Body of pancreas (tissue), 4 donors: Measurements from ENCODE around the gene OR10K2.
"Not testable (repeated sequence)": the region's sequence is repeated elsewhere in the genome, so short reads cannot be mapped to it uniquely, and the experiment has no call there.

Source experiments
- CTCF ChIP-seq, 7 experiments: fragments of 450-650 bp in 4 of 7; fragments of 200-600 bp in 3 of 7; sonication (generic) in 3 of 7; IDR thresholded peaks; one replicate each; pipeline ENCODE4 v1.5.1; 2016 to 2019; ENCODE audit warnings: antibody characterized with exemption in 7 of 7
- POLR2A ChIP-seq, 3 donors: fragments of 450-650 bp; IDR thresholded peaks; one replicate each; pipeline ENCODE4 v1.6.1; 2016; ENCODE audit warnings: antibody characterized with exemption in 3 of 3, mild to moderate bottlenecking in 2 of 3

GRCh38 chr1:158430163-158430562 lies 4.1 kb upstream of the OR10K2 start:
- not testable (repeated sequence) for TF ChIP-seq CTCF, POLR2A (IDR thresholded peaks at IDR 0.05)
